HEK293 (cell line): ENCODE data around the gene PLEKHH2.

Experiments used
- CTCF ChIA-PET: fragments of 350-600 bp; formaldehyde crosslinking; extraction: SDS; loops from one replicate; lab custom pipeline; 2021; ENCODE audit warnings: antibody characterized with exemption; lab: Yijun Ruan, JAX
- POLR2A ChIA-PET: fragments of 300-600 bp; formaldehyde crosslinking; extraction: SDS; loops from one replicate; lab custom pipeline; 2020; ENCODE audit warnings: antibody characterized with exemption, inconsistent platforms; lab: Yijun Ruan, JAX
- H3K27ac ChIP-seq: fragments of 200-500 bp; sonication (Bioruptor generic); 2 replicates; pipeline ENCODE4 v1.5.1; 2014; ENCODE audit warnings: low read depth, low read length, control low read depth, inconsistent platforms; ENCODE audit errors: extremely low read depth
- H3K36me3 ChIP-seq, 2 experiments: fragments of 200-500 bp in 1 of 2; sonication (Bioruptor generic) in 1 of 2; 1 replicate in 1 of 2; 2 replicates in 1 of 2; pipeline ENCODE4 v1.5.1; 2014 to 2017; ENCODE audit warnings: inconsistent platforms in 2 of 2, low read length in 2 of 2; ENCODE audit not compliant: control insufficient read depth in 2 of 2, insufficient read depth in 1 of 2
- H3K4me1 ChIP-seq: fragments of 200-500 bp; sonication (Bioruptor generic); 2 replicates; pipeline ENCODE4 v1.5.1; 2014; ENCODE audit warnings: mild to moderate bottlenecking, low read length, inconsistent platforms; ENCODE audit not compliant: control insufficient read depth, insufficient read depth
- H3K4me3 ChIP-seq: 2 replicates; pipeline ENCODE4 v1.5.1; 2011; ENCODE audit warnings: low read depth, mild to moderate bottlenecking, control low read depth, low read length, moderate library complexity
- H3K9me3 ChIP-seq: fragments of 200-500 bp; sonication (Bioruptor generic); 2 replicates; pipeline ENCODE4 v1.5.1; 2014; ENCODE audit warnings: low read depth, low read length, inconsistent platforms; ENCODE audit not compliant: control insufficient read depth, insufficient read depth
- GLIS1 ChIP-seq: fragments of 450-650 bp; formaldehyde crosslinking; IDR thresholded peaks from 2 replicates; pipeline ENCODE4 v1.5.1; 2016; ENCODE audit warnings: missing biosample characterization, missing genetic modification characterization
- HOXC10 ChIP-seq: sonication (generic); formaldehyde crosslinking; IDR thresholded peaks from 2 replicates; pipeline ENCODE4 v1.8.1; 2023; ENCODE audit warnings: mild to moderate bottlenecking, missing genetic modification reagents
- PATZ1 ChIP-seq: fragments of 450-650 bp; formaldehyde crosslinking; IDR thresholded peaks from 2 replicates; pipeline ENCODE4 v1.5.1; 2016; ENCODE audit warnings: missing biosample characterization, missing genetic modification characterization
- PRDM6 ChIP-seq: fragments of 450-650 bp; formaldehyde crosslinking; IDR thresholded peaks from 2 replicates; pipeline ENCODE4 v1.5.1; 2017; ENCODE audit warnings: missing biosample characterization, missing genetic modification characterization
- SCRT1 ChIP-seq: fragments of 450-650 bp; formaldehyde crosslinking; IDR thresholded peaks from 2 replicates; pipeline ENCODE4 v1.5.1; 2016; ENCODE audit warnings: missing biosample characterization, missing genetic modification characterization, borderline replicate concordance
- ZBTB8A ChIP-seq: fragments of 450-650 bp; formaldehyde crosslinking; IDR thresholded peaks from 2 replicates; pipeline ENCODE4 v1.5.1; 2016; ENCODE audit warnings: missing biosample characterization, missing genetic modification characterization
- ZNF169 ChIP-seq: fragments of 450-650 bp; formaldehyde crosslinking; IDR thresholded peaks from 2 replicates; pipeline ENCODE4 v1.5.1; 2016; ENCODE audit warnings: missing biosample characterization, missing genetic modification characterization
- ZNF292 ChIP-seq: fragments of 450-650 bp; formaldehyde crosslinking; IDR thresholded peaks from 2 replicates; pipeline ENCODE4 v1.5.1; 2016; ENCODE audit warnings: low read depth, missing biosample characterization, missing genetic modification characterization, borderline replicate concordance
- ZNF324 ChIP-seq: fragments of 450-650 bp; formaldehyde crosslinking; IDR thresholded peaks from 2 replicates; pipeline ENCODE4 v1.5.1; 2016; ENCODE audit warnings: missing biosample characterization, missing genetic modification characterization
- ZNF362 ChIP-seq: fragments of 450-650 bp; formaldehyde crosslinking; IDR thresholded peaks from 2 replicates; pipeline ENCODE4 v1.5.1; 2016; ENCODE audit warnings: missing biosample characterization, missing genetic modification characterization
- ZNF37A ChIP-seq: fragments of 450-650 bp; IDR thresholded peaks from 2 replicates; pipeline ENCODE4 v1.5.1; 2018; ENCODE audit warnings: missing biosample characterization, missing genetic modification characterization
- ZNF501 ChIP-seq: fragments of 450-650 bp; formaldehyde crosslinking; IDR thresholded peaks from 2 replicates; pipeline ENCODE4 v1.5.1; 2016; ENCODE audit warnings: missing biosample characterization, missing genetic modification characterization
- ZNF664 ChIP-seq: fragments of 450-650 bp; formaldehyde crosslinking; IDR thresholded peaks from 2 replicates; pipeline ENCODE4 v1.5.1; 2016; ENCODE audit warnings: missing biosample characterization, missing genetic modification characterization
- ZNF791 ChIP-seq: fragments of 450-650 bp; formaldehyde crosslinking; IDR thresholded peaks from 2 replicates; pipeline ENCODE4 v1.5.1; 2016; ENCODE audit warnings: missing biosample characterization, missing genetic modification characterization
- ZSCAN30 ChIP-seq: fragments of 450-650 bp; IDR thresholded peaks from 2 replicates; pipeline ENCODE4 v1.5.1; 2018; ENCODE audit warnings: missing biosample characterization, mild to moderate bottlenecking, missing genetic modification characterization, moderate library complexity

PLEKHH2 gene

GRCh38 chr2:43611987-43612894, 24.8 kb upstream of the PLEKHH2 start (continued):
- TF ChIP-seq ZNF362 (peak; percentile 74; the same call in 1 of the 2 replicates), ZNF501 (tag by site-specific recombination) (no peak)

GRCh38 chr2:43612944-43613343, 24.1 kb upstream of the PLEKHH2 start:
- H3K4me1 ChIP-seq = no peaks in the 10 kb centered on the region
- CTCF ChIA-PET = interaction anchor here (1.2 to 1.7 kb wide), 5 partner anchors 13 to 265 kb away, joined by 3 to 5 read pairs (median 4); partner anchors contain the start of gene PLEKHH2

GRCh38 chr2:43616967-43617680, 19.9 kb upstream of the PLEKHH2 start:
- no peaks in the 10 kb centered on the region for H3K36me3 ChIP-seq
- no peaks in the 10 kb centered on the region for H3K4me1 ChIP-seq
- POLR2A ChIA-PET = no interaction called here
- CTCF ChIA-PET = no interaction called here
- no peak for TF ChIP-seq ZNF169 (tag by site-specific recombination)
- H3K27ac ChIP-seq = no peak overlapping the region
- H3K4me3 ChIP-seq = no peak overlapping the region
- no peaks in the 10 kb centered on the region for H3K9me3 ChIP-seq

More at GRCh38 chr2:43612944-43613343, 24.1 kb upstream of the PLEKHH2 start:
- H3K27ac ChIP-seq = no peak overlapping the region
- TF ChIP-seq GLIS1 (tag by site-specific recombination) = no peak
- TF ChIP-seq PRDM6 (tag by site-specific recombination) = no peak
- no peak for TF ChIP-seq ZBTB8A (tag by site-specific recombination)
- no peak for TF ChIP-seq ZNF501 (tag by site-specific recombination)
- no peak for TF ChIP-seq HOXC10
- TF ChIP-seq ZNF324 (tag by site-specific recombination) = no peak
- TF ChIP-seq ZSCAN30 (tag by site-specific recombination) = no peak
- no peak for TF ChIP-seq ZNF37A
- no peak for TF ChIP-seq ZNF664
- no peak for TF ChIP-seq SCRT1
- TF ChIP-seq ZNF292 (tag by site-specific recombination) = no peak
- TF ChIP-seq PATZ1 (tag by site-specific recombination) = no peak
- TF ChIP-seq ZNF791 = no peak
- TF ChIP-seq, all 188 proteins: peak for 0
- Histone ChIP-seq H3K36me3 (no peaks in the 10 kb centered on the region), H3K9me3 (no peaks in the 10 kb centered on the region), H3K4me3 (no peak overlapping the region)
- POLR2A ChIA-PET = no interaction called here
